Smooth muscle cell (in vitro differentiated cells): ENCODE measurements around the gene ZNF12. TPM values are rescaled to one million over a fixed set of nuclear protein-coding genes. Genes with fewer than 3 reads are reported as not detected.
"Not testable (repeated sequence)": the region's sequence is repeated elsewhere in the genome, so short reads cannot be mapped to it uniquely, and the experiment has no call there.

ENCODE experiments used
- DNase-seq: peaks from one replicate; lab custom pipeline; 2025; ENCODE audit not compliant: unreplicated experiment; lab: John Stamatoyannopoulos, UW
- H2AFZ ChIP-seq: fragments of 200-600 bp; sonication (generic); 2 replicates; pipeline ENCODE4 v1.6.0; 2016; ENCODE audit warnings: antibody characterized with exemption, low read depth, mild to moderate bottlenecking
- H3F3A ChIP-seq: fragments of 200-600 bp; sonication (generic); 2 replicates; pipeline ENCODE4 v1.6.0; 2017; ENCODE audit warnings: antibody characterized with exemption, low read depth
- H3K27ac ChIP-seq: fragments of 200-600 bp; sonication (generic); 2 replicates; pipeline ENCODE4 v1.5.1; 2016; ENCODE audit warnings: low read depth, mild to moderate bottlenecking
- H3K27me3 ChIP-seq: fragments of 200-600 bp; sonication (generic); 2 replicates; pipeline ENCODE4 v1.6.1; 2016; ENCODE audit warnings: low read depth, mild to moderate bottlenecking
- H3K36me3 ChIP-seq: fragments of 200-600 bp; sonication (generic); 2 replicates; pipeline ENCODE4 v1.5.1; 2016; ENCODE audit warnings: low read depth
- H3K4me1 ChIP-seq: fragments of 200-600 bp; sonication (generic); 2 replicates; pipeline ENCODE4 v1.5.1; 2016; ENCODE audit warnings: low read depth
- H3K4me2 ChIP-seq: fragments of 200-600 bp; sonication (generic); 2 replicates; pipeline ENCODE4 v1.6.0; 2016; ENCODE audit warnings: mild to moderate bottlenecking
- H3K4me3 ChIP-seq: fragments of 200-600 bp; sonication (generic); 2 replicates; pipeline ENCODE4 v1.5.1; 2016; ENCODE audit warnings: mild to moderate bottlenecking
- H3K79me2 ChIP-seq: fragments of 200-600 bp; sonication (generic); 2 replicates; pipeline ENCODE4 v1.6.0; 2016; ENCODE audit warnings: low read depth, mild to moderate bottlenecking
- H3K9ac ChIP-seq: fragments of 200-600 bp; sonication (generic); 2 replicates; pipeline ENCODE4 v1.6.0; 2016; ENCODE audit warnings: low read depth
- H3K9me3 ChIP-seq: fragments of 200-600 bp; sonication (generic); replicated peaks from 2 replicates; pipeline ENCODE4 v1.5.1; 2016; ENCODE audit warnings: low read depth
- H4K20me1 ChIP-seq: fragments of 200-600 bp; sonication (generic); 2 replicates; pipeline ENCODE4 v1.6.0; 2016; ENCODE audit warnings: low read depth
- CTCF ChIP-seq: fragments of 200-600 bp; sonication (generic); IDR thresholded peaks from 2 replicates; pipeline ENCODE4 v1.5.1; 2017; ENCODE audit warnings: borderline replicate concordance, mild to moderate bottlenecking, antibody characterized with exemption; ENCODE audit not compliant: insufficient read depth, poor library complexity, severe bottlenecking
- WGBS: methylation state at CpG from one replicate; pipeline ENCODE4 v1.1.7; 2016; ENCODE audit warnings: low lambda C conversion rate; 5-methylcytosine and 5-hydroxymethylcytosine counted together
- polyA plus RNA-seq: library from polyadenylated mRNA; unstranded; fragments of >200 nt; fragmentation: Nextera tagmentation; extraction: Ambion mirVana; gene quantifications from 2 replicates; pipeline ENCODE4 v1.2.1, GENCODE V29; 2016
- total RNA-seq: library from RNA; depleted of rRNA; stranded (reverse); fragments of >200 nt; gene quantifications from 2 replicates; pipeline ENCODE4 v1.2.3, GENCODE V29; 2014

The ZNF12 gene
- total and polyA plus RNA-seq, 2 experiments from 2014 or later: 8.7 to 13.9 TPM

- no peaks in the 10 kb centered on the region for H3F3A ChIP-seq
- H3K27ac ChIP-seq: peak overlapping the region; percentile 50
- no peak for DNase-seq
- no peaks in the 10 kb centered on the region for H3K27me3 ChIP-seq
- no peaks in the 10 kb centered on the region for H3K9me3 ChIP-seq
- H2AFZ ChIP-seq: peak overlapping the region; percentile 86
- H3K79me2 ChIP-seq: peaks cover 30% of the 10 kb centered on the region
- H3K4me1 ChIP-seq: peaks cover 6% of the 10 kb centered on the region
- peak overlapping the region; percentile 96 for H3K4me2 ChIP-seq
- WGBS: 2% methylated on average over 16 of the region's 18 CpGs
- peaks cover 17% of the 10 kb centered on the region for H4K20me1 ChIP-seq
- peak overlapping the region; percentile 81 for H3K4me3 ChIP-seq
- peak overlapping the region; percentile 68 for H3K9ac ChIP-seq
- no peak for TF ChIP-seq CTCF
- no peaks in the 10 kb centered on the region for H3K36me3 ChIP-seq
Measured at GRCh38 chr7:6730343-6730633, 23.5 kb upstream of the ZNF12 start.

- H3K27me3 ChIP-seq: no peaks in the 10 kb centered on the region
- DNase-seq: peak; percentile 55
- no peaks in the 10 kb centered on the region for H3F3A ChIP-seq
- H2AFZ ChIP-seq: peak overlapping the region; percentile 86
- no peaks in the 10 kb centered on the region for H3K9me3 ChIP-seq
- H3K27ac ChIP-seq: peak overlapping the region; percentile 50
- H3K9ac ChIP-seq: peak overlapping the region; percentile 68
- peaks cover 17% of the 10 kb centered on the region for H4K20me1 ChIP-seq
- H3K4me2 ChIP-seq: peak overlapping the region; percentile 96
- WGBS: 2% methylated on average over 63 of the region's 66 CpGs
- H3K4me1 ChIP-seq: peaks cover 6% of the 10 kb centered on the region
- H3K4me3 ChIP-seq: peak overlapping the region; percentile 81
- peaks cover 30% of the 10 kb centered on the region for H3K79me2 ChIP-seq
- TF ChIP-seq CTCF: no peak
- H3K36me3 ChIP-seq: no peaks in the 10 kb centered on the region
Measured at GRCh38 chr7:6729492-6730342, 23.0 kb upstream of the ZNF12 start.

GRCh38 chr7:6728893-6729491, 22.2 kb upstream of the ZNF12 start:
- not testable (repeated sequence) for H3K9ac ChIP-seq
- 74% methylated on average over 29 of the region's 29 CpGs for WGBS

GRCh38 chr7:6727663-6728062, 20.9 kb upstream of the ZNF12 start:
- Histone ChIP-seq H2AFZ (no peak overlapping the region), H4K20me1 (peaks cover 9% of the 10 kb centered on the region), H3K36me3 (no peaks in the 10 kb centered on the region), H3K4me1 (peaks cover 6% of the 10 kb centered on the region), H3K4me3 (no peak overlapping the region), H3K9ac (no peak overlapping the region), H3K9me3 (no peaks in the 10 kb centered on the region), H3K27ac (no peak overlapping the region), H3K4me2 (no peak overlapping the region), H3K27me3 (no peaks in the 10 kb centered on the region), H3F3A (no peaks in the 10 kb centered on the region), H3K79me2 (peaks cover 17% of the 10 kb centered on the region)
- TF ChIP-seq CTCF: no peak
- WGBS: 89% methylated on average over 3 of the region's 3 CpGs
- DNase-seq: no peak

More at GRCh38 chr7:6728893-6729491, 22.2 kb upstream of the ZNF12 start:
- not testable (repeated sequence) for DNase-seq, H3K27me3 ChIP-seq, H3K9me3 ChIP-seq, H3K36me3 ChIP-seq, H3K27ac ChIP-seq, H3K4me1 ChIP-seq, H3F3A ChIP-seq
- Histone ChIP-seq H3K4me2 (peak overlapping the region; percentile 96), H4K20me1 (peaks cover 16% of the 10 kb centered on the region), H3K79me2 (peaks cover 28% of the 10 kb centered on the region), H3K4me3 (peak overlapping the region; percentile 81), H2AFZ (peak overlapping the region; percentile 86)

GRCh38 chr7:6726341-6726740, 19.6 kb upstream of the ZNF12 start:
- not testable (repeated sequence) for DNase-seq, H3F3A ChIP-seq, H2AFZ ChIP-seq, H3K9ac ChIP-seq, H3K27me3 ChIP-seq, H3K9me3 ChIP-seq, H3K4me3 ChIP-seq, H3K36me3 ChIP-seq, H4K20me1 ChIP-seq, H3K27ac ChIP-seq, H3K4me2 ChIP-seq, H3K4me1 ChIP-seq
- 86% methylated on average over 5 of the region's 5 CpGs for WGBS
- H3K79me2 ChIP-seq: peaks cover 15% of the 10 kb centered on the region
